Left kidney (tissue), 2 donors: ENCODE results near the gene IER3IP1. TPM values are rescaled to one million over a fixed set of nuclear protein-coding genes. Genes with fewer than 3 reads are reported as not detected.
"Not testable (repeated sequence)": the region's sequence is repeated elsewhere in the genome, so short reads cannot be mapped to it uniquely, and the experiment has no call there.

Experiments
- DNase-seq: peaks from one replicate; pipeline ENCODE4 v3.0.0-alpha.2; 2013
- polyA plus RNA-seq: library from polyadenylated mRNA; unstranded; fragments of 120-200 nt; gene quantifications from one replicate; pipeline ENCODE4 v1.2.1, GENCODE V29; 2013; ENCODE audit not compliant: insufficient read length

Gene IER3IP1
- polyA plus RNA-seq, 1 donor = 36.3 TPM

- DNase-seq = peak; percentile 14
Measured at GRCh38 chr18:47166294-47166693, 9.9 kb downstream of the IER3IP1 start.

GRCh38 chr18:47163241-47163640, 12.9 kb downstream of the IER3IP1 start:
- no peak for DNase-seq

GRCh38 chr18:47160256-47160655, 15.9 kb downstream of the IER3IP1 start:
- DNase-seq = no peak

DNA sequence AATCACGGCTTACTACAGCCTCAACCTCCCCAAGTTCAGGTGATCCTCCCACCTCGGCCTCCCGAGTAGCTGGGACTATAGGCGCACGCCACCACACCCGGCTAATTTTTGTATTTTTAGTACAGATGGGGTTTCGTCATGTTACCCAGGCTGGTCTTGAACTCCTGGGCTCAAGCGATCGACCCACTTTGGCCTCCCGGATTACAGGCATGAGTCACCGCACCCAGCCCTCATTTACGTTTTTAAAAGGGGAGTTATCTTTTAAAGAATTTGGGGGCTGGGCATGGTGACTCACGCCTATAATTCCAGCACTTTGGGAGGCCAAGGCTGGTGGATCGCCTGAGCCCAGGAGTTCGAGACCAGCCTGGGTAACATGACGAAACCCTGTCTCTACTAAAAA, 17.8 kb downstream of the IER3IP1 start:
- DNase-seq = not testable (repeated sequence)

- no peak for DNase-seq
Measured at GRCh38 chr18:47151439-47151838, 24.7 kb downstream of the IER3IP1 start.

GRCh38 chr18:47150824-47151366, 25.3 kb downstream of the IER3IP1 start:
- no peak for DNase-seq

- DNase-seq = peak; percentile 82
Measured at GRCh38 chr18:47150029-47150823, 25.9 kb downstream of the IER3IP1 start, which contains the start of gene HDHD2. HDHD2 (minus strand) TSS chr18:47150500; CDS start chr18:47136439, 14,061 bp downstream.

- DNase-seq = no peak
Measured at GRCh38 chr18:47149457-47150028, 26.6 kb downstream of the IER3IP1 start.

GRCh38 chr18:47146206-47146605, 30.0 kb downstream of the IER3IP1 start:
- DNase-seq = no peak

DNA sequence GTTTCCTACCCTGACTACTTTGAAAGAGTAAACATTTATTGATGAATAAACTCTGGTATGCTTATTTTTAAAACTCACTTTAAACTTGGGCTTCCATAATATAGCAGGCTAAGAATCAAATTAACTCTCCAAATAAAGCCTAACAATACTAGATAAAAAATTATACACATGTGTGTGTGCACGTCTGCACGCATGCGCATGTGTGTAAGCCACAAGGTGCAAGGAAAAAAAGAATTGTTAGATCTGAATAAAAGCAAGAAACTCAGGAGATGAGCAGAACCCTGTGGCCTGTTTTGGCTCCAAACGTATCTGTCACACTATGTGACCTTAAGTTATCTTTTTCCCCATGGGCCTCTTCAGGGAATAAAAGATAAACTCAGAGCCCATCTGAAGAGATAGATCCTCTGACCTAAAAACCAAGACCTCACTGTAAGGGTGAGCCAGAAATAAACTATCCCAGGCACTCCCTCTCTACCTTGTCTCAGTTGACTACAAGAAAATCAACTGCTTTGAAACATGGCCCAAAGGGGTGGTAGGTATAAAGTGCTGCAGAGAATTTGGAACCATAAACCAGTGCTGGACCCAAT, 32.2 kb downstream of the IER3IP1 start:
- no peak for DNase-seq

GRCh38 chr18:47143153-47143552, 33.0 kb downstream of the IER3IP1 start:
- DNase-seq = no peak

- no peak for DNase-seq
Measured at GRCh38 chr18:47141289-47141688, 34.9 kb downstream of the IER3IP1 start.

GRCh38 chr18:47121146-47121545, 55.0 kb downstream of the IER3IP1 start:
- DNase-seq = no peak

GRCh38 chr18:47120428-47120827, 55.7 kb downstream of the IER3IP1 start:
- DNase-seq = no peak

DNA sequence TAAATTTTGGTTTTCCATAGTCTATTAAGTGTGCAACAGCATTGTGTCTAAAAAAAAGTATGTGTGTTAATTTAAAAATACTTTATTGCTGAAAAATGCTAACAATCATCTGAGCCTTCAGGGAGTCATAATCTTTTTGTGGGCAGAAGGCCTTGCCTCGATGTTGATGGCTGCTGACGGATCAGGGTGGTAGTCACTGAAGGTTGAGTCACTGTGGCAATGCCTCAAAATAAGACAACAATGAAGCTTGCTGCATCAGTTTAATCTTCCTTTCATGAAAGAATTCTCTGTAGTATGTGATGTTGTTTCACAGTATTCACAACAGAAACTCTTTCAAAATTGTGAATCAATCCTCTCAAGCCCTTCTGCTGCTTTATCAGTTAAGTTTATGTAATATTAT, 57.2 kb downstream of the IER3IP1 start:
- DNase-seq = no peak

DNA sequence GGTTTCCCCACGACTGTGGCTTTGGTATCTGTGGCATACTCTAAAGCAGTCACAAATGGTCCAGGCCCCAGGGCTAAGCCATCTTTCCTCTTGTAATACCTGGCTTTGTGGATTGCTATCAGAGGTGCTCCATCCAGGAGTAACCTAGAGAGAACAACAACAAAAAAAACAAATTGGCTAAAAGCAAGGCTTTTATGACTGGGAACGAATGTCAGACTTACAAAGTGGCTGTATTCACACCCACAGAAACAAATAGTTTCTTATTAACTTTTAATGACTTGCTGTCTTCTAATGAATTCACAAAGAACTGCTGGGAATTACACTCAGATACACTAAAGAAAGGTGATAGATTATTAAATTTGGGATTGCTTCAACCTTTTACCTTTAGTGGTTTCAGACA, 61.0 kb downstream of the IER3IP1 start:
- DNase-seq = no peak

DNA sequence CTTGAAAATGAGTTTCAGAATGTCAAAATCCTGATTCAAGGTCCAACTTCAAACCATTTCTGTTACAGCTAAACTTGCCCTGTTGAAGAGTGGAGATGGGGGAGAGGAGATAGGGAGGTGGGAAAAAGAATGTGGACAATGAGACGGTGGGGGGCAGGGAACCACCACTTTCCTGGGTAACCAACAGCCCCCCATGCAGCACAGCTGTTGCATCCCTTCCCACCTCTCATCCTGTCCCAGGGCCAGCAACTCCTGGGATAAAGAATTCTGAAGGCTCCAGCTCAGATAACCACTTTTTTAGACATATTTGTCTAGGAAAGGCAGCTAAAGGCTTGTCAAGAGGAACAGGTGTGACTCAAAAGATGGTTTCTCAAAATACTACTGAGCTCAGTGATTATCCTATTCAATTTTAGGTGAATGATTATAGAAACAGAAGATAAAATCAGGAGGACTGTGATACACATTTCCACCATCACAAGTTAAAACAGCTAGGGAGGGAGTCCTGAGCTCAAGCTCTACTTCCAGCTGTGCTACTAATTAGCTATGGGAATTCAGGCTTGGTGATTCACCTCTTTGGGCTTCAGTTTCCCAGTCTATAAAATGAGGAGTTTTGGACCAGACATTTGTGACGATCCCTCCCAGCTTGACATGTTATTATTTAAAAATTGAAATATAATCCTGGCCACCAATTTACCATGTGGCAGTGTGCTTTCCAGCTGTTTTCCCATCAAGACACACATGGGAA, 62.2 kb downstream of the IER3IP1 start:
- DNase-seq = no peak

GRCh38 chr18:47110492-47111274, 65.5 kb downstream of the IER3IP1 start:
- DNase-seq = no peak

DNA sequence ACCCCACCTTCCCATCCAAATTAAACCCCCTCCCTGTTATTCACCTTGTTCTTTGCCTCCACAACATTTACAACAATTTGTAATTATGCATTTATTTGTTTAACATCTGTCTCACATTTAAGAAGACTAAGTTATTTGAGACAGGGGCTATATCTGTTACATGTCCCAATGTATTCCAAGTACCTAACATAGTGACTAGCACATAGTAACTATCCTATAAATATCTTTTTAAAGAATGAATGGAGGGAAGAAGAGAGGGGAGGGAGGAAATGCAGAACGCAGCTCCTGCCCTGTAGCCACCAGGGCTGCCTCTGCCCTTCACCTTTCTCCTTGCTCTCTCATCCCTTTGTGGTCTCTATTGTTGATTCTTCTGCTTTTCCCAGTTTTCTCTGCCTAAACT, 66.4 kb downstream of the IER3IP1 start:
- no peak for DNase-seq

- no peak for DNase-seq
Measured at GRCh38 chr18:47108998-47109405, 67.2 kb downstream of the IER3IP1 start.

DNA sequence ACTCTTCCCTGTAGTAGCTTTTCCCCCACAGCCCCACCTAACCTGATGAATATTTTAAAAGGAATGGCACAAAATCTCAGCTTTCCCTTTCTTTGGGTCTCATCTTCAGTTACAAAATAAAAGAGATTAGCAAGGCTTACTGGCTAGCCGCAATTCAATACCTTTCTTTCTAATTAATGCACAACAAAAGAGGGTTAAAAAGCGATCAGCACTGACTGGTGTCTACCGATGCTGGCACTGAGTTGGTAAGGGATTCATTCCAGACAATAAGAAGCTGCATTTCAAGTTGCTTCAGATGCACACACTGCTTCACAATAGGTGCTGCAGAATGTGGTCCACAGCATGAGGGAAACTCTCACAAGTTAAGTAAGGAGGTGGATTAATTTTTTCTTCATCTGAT, 67.8 kb downstream of the IER3IP1 start:
- DNase-seq = no peak
